ENCODE results near the gene GLT8D2. TPM values are rescaled to one million over a fixed set of nuclear protein-coding genes. Genes with fewer than 3 reads are reported as not detected.
A peak's percentile ranks its signal among the peaks of the same experiment; 100 is the strongest.

The GLT8D2 gene
- total RNA-seq, 4 donors from 2014 or later: 0.41 to 4.0 (median 1.1) TPM

DNA sequence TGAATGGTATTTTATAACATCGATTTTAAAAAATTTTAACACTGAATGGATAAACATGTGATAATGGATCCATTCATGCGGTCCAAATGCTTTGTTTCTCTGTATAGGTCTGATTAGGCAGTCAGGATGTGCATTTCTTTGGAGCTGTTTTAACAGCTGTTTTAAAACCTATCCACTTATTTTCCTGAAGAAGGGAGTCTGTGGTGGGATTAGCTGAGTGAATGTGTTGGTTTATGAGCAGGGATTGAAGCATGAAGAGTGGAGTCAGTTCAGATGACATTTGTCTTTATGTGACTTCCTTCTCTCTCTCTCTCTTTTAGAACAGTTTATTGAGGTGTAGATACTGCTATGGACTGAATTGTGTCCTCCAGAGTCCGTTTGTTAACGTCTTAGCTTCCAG, 37.7 kb downstream of the GLT8D2 start:
- Histone ChIP-seq H3K36me3 (no peaks in the 10 kb centered on the region), H3K4me1 (peaks cover 11 to 17% of the 10 kb centered on the region in 2 donors), H3K9me3 (no peaks in the 10 kb centered on the region), H3K27me3 (no peaks in the 10 kb centered on the region), H3K27ac (no peak overlapping the region), H3K4me3 (no peak overlapping the region)
- intact Hi-C loops (cut with DNase I; ENCODE audit: low total_unique reads) (no loop called here), in situ Hi-C loops (cut with MboI; ENCODE audit: low sequenced_read_pairs in 4 of 4) (no loop called here)
- no peak for DNase-seq
- no peak for ATAC-seq
- TF ChIP-seq, protein P1, sequence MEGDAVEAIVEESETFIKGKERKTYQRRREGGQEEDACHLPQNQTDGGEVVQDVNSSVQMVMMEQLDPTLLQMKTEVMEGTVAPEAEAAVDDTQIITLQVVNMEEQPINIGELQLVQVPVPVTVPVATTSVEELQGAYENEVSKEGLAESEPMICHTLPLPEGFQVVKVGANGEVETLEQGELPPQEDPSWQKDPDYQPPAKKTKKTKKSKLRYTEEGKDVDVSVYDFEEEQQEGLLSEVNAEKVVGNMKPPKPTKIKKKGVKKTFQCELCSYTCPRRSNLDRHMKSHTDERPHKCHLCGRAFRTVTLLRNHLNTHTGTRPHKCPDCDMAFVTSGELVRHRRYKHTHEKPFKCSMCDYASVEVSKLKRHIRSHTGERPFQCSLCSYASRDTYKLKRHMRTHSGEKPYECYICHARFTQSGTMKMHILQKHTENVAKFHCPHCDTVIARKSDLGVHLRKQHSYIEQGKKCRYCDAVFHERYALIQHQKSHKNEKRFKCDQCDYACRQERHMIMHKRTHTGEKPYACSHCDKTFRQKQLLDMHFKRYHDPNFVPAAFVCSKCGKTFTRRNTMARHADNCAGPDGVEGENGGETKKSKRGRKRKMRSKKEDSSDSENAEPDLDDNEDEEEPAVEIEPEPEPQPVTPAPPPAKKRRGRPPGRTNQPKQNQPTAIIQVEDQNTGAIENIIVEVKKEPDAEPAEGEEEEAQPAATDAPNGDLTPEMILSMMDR (IDR thresholded peaks at IDR 0.05 in 4 of 5, conservative IDR thresholded peaks at IDR 0.05 in 1 of 5): no peak
- no peak for TF ChIP-seq POLR2A (IDR thresholded peaks at IDR 0.05)

DNA sequence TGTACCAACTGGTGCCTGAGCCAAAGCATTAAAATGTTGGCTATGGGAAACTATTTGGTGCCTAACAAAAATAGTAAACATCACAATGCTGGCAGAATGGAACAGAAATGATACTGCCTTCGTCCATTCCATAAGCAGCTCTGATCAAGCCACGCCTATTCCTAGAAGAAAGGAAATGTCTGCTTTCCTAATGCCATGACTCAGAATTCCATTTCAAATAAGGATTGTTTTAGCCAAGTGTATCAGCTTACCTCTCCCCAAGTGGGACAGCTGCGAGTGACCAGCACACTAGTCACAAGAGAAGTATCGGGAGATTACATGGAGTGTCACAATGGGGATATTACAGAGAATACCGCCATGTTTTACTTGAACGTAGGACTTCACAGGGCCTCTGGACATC, 38.7 kb downstream of the GLT8D2 start:
- ATAC-seq: peak; percentile 99 to 100
- intact Hi-C loops (cut with DNase I; ENCODE audit: low total_unique reads): loop anchor here (2.0 kb wide), 1 partner anchor 44 kb away; no protein-coding TSS in a partner anchor

DNA sequence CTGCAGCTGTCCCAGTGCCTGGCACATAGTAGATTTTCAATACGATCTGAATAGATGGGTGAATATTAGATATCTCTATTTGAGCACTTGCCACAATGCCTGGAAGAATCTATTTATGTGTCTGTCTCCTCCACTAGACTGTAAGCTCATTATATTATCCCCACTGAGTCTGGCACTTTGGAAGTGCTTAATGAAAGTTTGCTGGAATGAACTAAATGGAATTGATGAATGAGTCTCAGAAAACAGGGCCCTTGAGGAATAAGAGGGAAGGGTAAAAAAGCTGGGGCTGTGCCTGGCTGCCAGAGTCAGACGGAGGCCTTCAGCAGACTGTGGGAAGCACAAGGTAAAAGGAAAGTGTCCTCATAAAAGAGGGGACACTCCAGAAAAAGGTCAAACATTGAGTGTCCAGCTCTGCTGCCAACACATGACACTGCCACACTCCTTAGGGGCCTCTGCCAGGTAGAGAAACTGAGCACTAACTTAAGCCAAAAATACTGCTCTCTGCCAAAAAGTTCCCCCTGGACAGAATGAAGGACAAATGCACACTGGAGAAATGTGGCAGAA, 39.3 kb downstream of the GLT8D2 start:
- no peaks in the 10 kb centered on the region for H3K36me3 ChIP-seq
- no peaks in the 10 kb centered on the region for H3K9me3 ChIP-seq
- no peak overlapping the region for H3K4me3 ChIP-seq
- no peak for DNase-seq
- H3K27me3 ChIP-seq: no peaks in the 10 kb centered on the region
- H3K4me1 ChIP-seq: peaks cover 11 to 17% of the 10 kb centered on the region in 2 donors
- intact Hi-C loops (cut with DNase I; ENCODE audit: low total_unique reads): loop anchor here (1.0 to 2.0 kb wide), 2 partner anchors 44 to 54 kb away; partner anchors contain the start of gene HCFC2
- H3K27ac ChIP-seq: peak overlapping the region; percentile 22 to 72 (median 48)
- ATAC-seq: peak in 1 of 2 donors; percentile 20
- TF ChIP-seq, protein P1 (IDR thresholded peaks at IDR 0.05 in 4 of 5, conservative IDR thresholded peaks at IDR 0.05 in 1 of 5): no peak
- TF ChIP-seq POLR2A (IDR thresholded peaks at IDR 0.05): no peak
- in situ Hi-C loops (cut with MboI; ENCODE audit: low sequenced_read_pairs in 4 of 4): no loop called here

More for the DNA sequence above, 38.7 kb downstream of the GLT8D2 start:
- Histone ChIP-seq H3K27ac (peak overlapping the region; percentile 41 to 72 (median 52)), H3K36me3 (no peaks in the 10 kb centered on the region), H3K9me3 (no peaks in the 10 kb centered on the region), H3K4me1 (peaks cover 11 to 17% of the 10 kb centered on the region in 2 donors), H3K27me3 (no peaks in the 10 kb centered on the region), H3K4me3 (no peak overlapping the region)
- TF ChIP-seq, protein P1 (IDR thresholded peaks at IDR 0.05 in 4 of 5, conservative IDR thresholded peaks at IDR 0.05 in 1 of 5): no peak
- no peak for TF ChIP-seq POLR2A (IDR thresholded peaks at IDR 0.05)
- DNase-seq: peak; percentile 27 to 44
- in situ Hi-C loops (cut with MboI; ENCODE audit: low sequenced_read_pairs in 4 of 4): no loop called here

DNA sequence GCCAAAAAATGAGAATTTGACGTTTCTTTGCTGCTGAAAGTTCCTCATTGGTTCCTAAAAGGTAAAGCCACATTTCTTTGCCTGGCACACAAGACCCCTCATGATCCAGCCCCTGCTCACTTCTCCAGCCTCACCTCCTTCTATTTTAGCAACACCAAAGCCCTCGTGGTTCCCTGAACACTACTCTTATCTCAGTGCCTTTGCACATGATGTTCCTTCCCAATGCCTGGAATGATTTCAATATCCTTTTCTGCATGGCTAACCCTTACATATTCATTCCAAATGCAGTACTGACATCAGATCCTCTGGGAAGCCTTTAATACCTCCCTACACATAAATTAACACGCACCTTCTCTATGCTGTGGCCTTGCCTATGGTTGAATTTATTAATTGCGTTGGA, 39.9 kb downstream of the GLT8D2 start:
- TF ChIP-seq, protein P1 (IDR thresholded peaks at IDR 0.05 in 4 of 5, conservative IDR thresholded peaks at IDR 0.05 in 1 of 5): no peak
- TF ChIP-seq POLR2A (IDR thresholded peaks at IDR 0.05): no peak
- Histone ChIP-seq H3K4me3 (no peak overlapping the region), H3K36me3 (no peaks in the 10 kb centered on the region), H3K27me3 (no peaks in the 10 kb centered on the region), H3K27ac (no peak overlapping the region), H3K9me3 (no peaks in the 10 kb centered on the region), H3K4me1 (peaks cover 11 to 17% of the 10 kb centered on the region in 2 donors)
- no peak for DNase-seq
- in situ Hi-C loops (cut with MboI; ENCODE audit: low sequenced_read_pairs in 4 of 4) (no loop called here), intact Hi-C loops (cut with DNase I; ENCODE audit: low total_unique reads) (loop anchor here (1.0 to 2.0 kb wide), 2 partner anchors 43 to 54 kb away; partner anchors contain the start of gene HCFC2)
- no peak for ATAC-seq
